Natural killer cell (primary cell): ENCODE results near the gene USP6NL. TPM values are rescaled to one million over a fixed set of nuclear protein-coding genes. Genes with fewer than 3 reads are reported as not detected.

Experiments
- ATAC-seq, 3 donors: fragments of 150-1000 bp in 2 of 3; fragments of 200-7000 bp in 1 of 3; cut with Tn5 transposase; 1 replicate in 1 of 3; 2 replicates in 2 of 3; pipeline ENCODE4 v1.10.0; 2021; ENCODE audit warnings: mild to moderate bottlenecking in 2 of 3, moderate library complexity in 2 of 3
- DNase-seq, 2 donors: peaks; one replicate each; pipeline versions ENCODE4 v3.0.0 to v3.0.0-alpha.2; 2013 to 2021; ENCODE audit warnings: mixed read lengths in 1 of 2
- H3K27ac ChIP-seq: one replicate; pipeline ENCODE4 v1.5.1; 2013; ENCODE audit warnings: mild to moderate bottlenecking, low read length
- H3K27me3 ChIP-seq: one replicate; pipeline ENCODE4 v1.6.1; 2013; ENCODE audit warnings: low read length; ENCODE audit not compliant: control insufficient read depth, insufficient read depth
- H3K36me3 ChIP-seq: one replicate; pipeline ENCODE4 v1.6.1; 2013; ENCODE audit warnings: low read length; ENCODE audit not compliant: control insufficient read depth, insufficient read depth
- H3K4me1 ChIP-seq: one replicate; pipeline ENCODE4 v1.6.1; 2013; ENCODE audit warnings: low read length; ENCODE audit not compliant: control insufficient read depth, insufficient read depth
- H3K4me3 ChIP-seq: one replicate; pipeline ENCODE4 v1.5.1; 2013; ENCODE audit warnings: low read length
- H3K9me3 ChIP-seq: one replicate; pipeline ENCODE4 v1.6.1; 2013; ENCODE audit warnings: low read length; ENCODE audit not compliant: control insufficient read depth, insufficient read depth
- H3K27ac Mint-ChIP-seq, 2 donors: one replicate each; pipeline ENCODE4 v1.8.0; 2022; ENCODE audit warnings: mild to moderate bottlenecking in 2 of 2, mixed read lengths in 2 of 2, moderate library complexity in 1 of 2
- H3K27me3 Mint-ChIP-seq, 2 donors: one replicate each; pipeline ENCODE4 v1.8.0; 2022; ENCODE audit warnings: low read depth in 2 of 2, mixed read lengths in 2 of 2
- H3K36me3 Mint-ChIP-seq: one replicate; pipeline ENCODE4 v1.8.0; 2022; ENCODE audit warnings: mixed read lengths
- H3K4me1 Mint-ChIP-seq, 2 donors: one replicate each; pipeline ENCODE4 v1.8.0; 2022; ENCODE audit warnings: mixed read lengths in 2 of 2
- H3K4me3 Mint-ChIP-seq: one replicate; pipeline ENCODE4 v1.8.0; 2022; ENCODE audit warnings: mild to moderate bottlenecking, moderate library complexity, mixed read lengths
- H3K9me3 Mint-ChIP-seq, 2 donors: one replicate each; pipeline ENCODE4 v1.8.0; 2022; ENCODE audit warnings: mixed read lengths in 2 of 2
- CTCF ChIP-seq: fragments of 200-600 bp; IDR thresholded peaks from one replicate; pipeline ENCODE4 v1.8.0; 2022; ENCODE audit warnings: antibody characterized with exemption
- WGBS: methylation state at CpG from one replicate; pipeline ENCODE4 v1.1.7; 2013; ENCODE audit warnings: missing lambda C conversion rate; ENCODE audit not compliant: insufficient coverage; 5-methylcytosine and 5-hydroxymethylcytosine counted together
- intact Hi-C: fragments of 100-400 bp; cut with micrococcal nuclease; formaldehyde crosslinking; loops from one replicate; pipeline ENCODE4 v1.14.2; 2022
- total RNA-seq, 4 donors: library from RNA; stranded (reverse); fragments of 120-200 nt in 1 of 4; gene quantifications; one replicate each; pipeline versions ENCODE4 v1.2.3 to v1.2.4, GENCODE V29; 2013 to 2022

USP6NL gene
- total RNA-seq, 3 donors from 2014 or later (not counting 1 experiment from before 2014, with no cell fraction given), result 2.3 to 3.7 (median 2.5) TPM

GRCh38 chr10:11610166-11610825 is 1.2 kb downstream of the USP6NL start:
- no peak for ATAC-seq
- Mint-ChIP-seq H3K4me1 (peaks cover 16 to 18% of the 10 kb centered on the region in 2 donors), H3K27ac (peak overlapping the region; percentile 43 to 54), H3K4me3 (peak overlapping the region; percentile 86), H3K36me3 (no peaks in the 10 kb centered on the region), H3K27me3 (peaks cover 10 to 15% of the 10 kb centered on the region in 2 donors), H3K9me3 (no peaks in the 10 kb centered on the region)
- no peak for DNase-seq
- no peak for TF ChIP-seq CTCF
- no peaks in the 10 kb centered on the region for H3K27me3 ChIP-seq
- 3% methylated on average over 4 of the region's 9 CpGs for WGBS
- intact Hi-C loops, result no loop called here
- peaks cover 9% of the 10 kb centered on the region for H3K4me1 ChIP-seq
- H3K9me3 ChIP-seq, result no peaks in the 10 kb centered on the region
- no peaks in the 10 kb centered on the region for H3K36me3 ChIP-seq
- peak overlapping the region; percentile 77 for H3K4me3 ChIP-seq
- peak overlapping the region; percentile 40 for H3K27ac ChIP-seq

GRCh38 chr10:11609492-11610093 is 1.9 kb downstream of the USP6NL start:
- Mint-ChIP-seq H3K4me1 (peaks cover 16 to 18% of the 10 kb centered on the region in 2 donors), H3K9me3 (no peaks in the 10 kb centered on the region), H3K4me3 (peak overlapping the region; percentile 31), H3K27me3 (peaks cover 10 to 15% of the 10 kb centered on the region in 2 donors), H3K36me3 (no peaks in the 10 kb centered on the region), H3K27ac (no peak overlapping the region)
- Histone ChIP-seq H3K4me1 (peaks cover 9% of the 10 kb centered on the region), H3K9me3 (no peaks in the 10 kb centered on the region), H3K27me3 (no peaks in the 10 kb centered on the region), H3K27ac (no peak overlapping the region), H3K4me3 (no peak overlapping the region), H3K36me3 (no peaks in the 10 kb centered on the region)
- ATAC-seq, result no peak
- intact Hi-C loops, result no loop called here
- TF ChIP-seq CTCF, result no peak
- 82% methylated on average over 2 of the region's 3 CpGs for WGBS
- peak in 1 of 2 donors; percentile 13 for DNase-seq

- H3K9me3 Mint-ChIP-seq, result no peaks in the 10 kb centered on the region
- Histone ChIP-seq H3K36me3 (no peaks in the 10 kb centered on the region), H3K9me3 (no peaks in the 10 kb centered on the region), H3K27me3 (no peaks in the 10 kb centered on the region), H3K4me3 (no peak overlapping the region), H3K27ac (no peak overlapping the region), H3K4me1 (peaks cover 9% of the 10 kb centered on the region)
- H3K36me3 Mint-ChIP-seq, result no peaks in the 10 kb centered on the region
- peaks cover 16 to 18% of the 10 kb centered on the region in 2 donors for H3K4me1 Mint-ChIP-seq
- no peak for ATAC-seq
- peaks cover 10 to 15% of the 10 kb centered on the region in 2 donors for H3K27me3 Mint-ChIP-seq
- no peak overlapping the region for H3K27ac Mint-ChIP-seq
- DNase-seq, result no peak
- WGBS, result 88% methylated on average over 6 of the region's 7 CpGs
- intact Hi-C loops, result no loop called here
- H3K4me3 Mint-ChIP-seq, result no peak overlapping the region
- TF ChIP-seq CTCF, result no peak
Observed at GRCh38 chr10:11609052-11609451, 2.4 kb downstream of the USP6NL start.
